ENCODE data around the gene ARFGEF3.
"Not testable (repeated sequence)": the region's sequence is repeated elsewhere in the genome, so short reads cannot be mapped to it uniquely, and the experiment has no call there.

Gene ARFGEF3

DNA sequence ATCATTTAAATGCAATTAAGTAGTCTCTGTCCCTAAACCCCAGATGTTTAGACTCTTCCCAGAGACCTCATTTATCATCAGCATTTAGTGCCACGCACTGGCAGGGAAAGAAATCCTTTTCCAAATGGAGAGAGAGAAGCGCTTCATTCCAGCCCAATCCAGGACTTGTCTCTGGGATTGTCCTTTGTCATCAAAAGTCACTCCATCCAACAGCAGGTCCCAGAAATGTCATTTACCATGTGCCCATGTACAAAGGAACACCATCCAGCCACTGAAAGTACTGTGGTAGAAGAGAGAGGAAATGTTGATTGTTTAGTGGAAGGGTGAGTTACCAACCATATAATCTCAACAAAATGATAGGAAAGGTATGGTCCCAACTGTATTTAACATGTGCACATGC, 149.1 kb downstream of the ARFGEF3 start:
- no peak for DNase-seq

DNA sequence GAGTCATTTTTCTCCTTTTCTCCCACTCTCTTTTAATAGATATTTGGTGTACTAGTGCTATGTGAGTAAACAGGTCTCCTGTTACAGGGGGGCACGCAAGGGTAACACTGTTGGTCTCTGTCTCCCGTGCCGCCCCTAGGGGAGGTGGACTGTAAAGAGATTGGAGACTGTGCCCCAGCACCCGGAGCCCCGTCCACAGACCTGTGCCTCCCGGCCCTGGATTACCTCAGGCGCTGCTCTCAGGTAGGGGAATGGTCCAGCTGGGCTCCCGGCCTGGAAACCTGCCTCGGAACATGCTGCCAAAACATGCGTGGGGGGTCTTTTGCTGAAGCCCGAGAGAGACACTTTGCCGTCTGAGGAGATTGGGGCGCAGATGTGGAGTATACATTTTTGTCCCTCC, 149.5 kb downstream of the ARFGEF3 start:
- DNase-seq, result no peak

GRCh38 chr6:138318741-138319375, 157.1 kb downstream of the ARFGEF3 start:
- no peak for DNase-seq

DNA sequence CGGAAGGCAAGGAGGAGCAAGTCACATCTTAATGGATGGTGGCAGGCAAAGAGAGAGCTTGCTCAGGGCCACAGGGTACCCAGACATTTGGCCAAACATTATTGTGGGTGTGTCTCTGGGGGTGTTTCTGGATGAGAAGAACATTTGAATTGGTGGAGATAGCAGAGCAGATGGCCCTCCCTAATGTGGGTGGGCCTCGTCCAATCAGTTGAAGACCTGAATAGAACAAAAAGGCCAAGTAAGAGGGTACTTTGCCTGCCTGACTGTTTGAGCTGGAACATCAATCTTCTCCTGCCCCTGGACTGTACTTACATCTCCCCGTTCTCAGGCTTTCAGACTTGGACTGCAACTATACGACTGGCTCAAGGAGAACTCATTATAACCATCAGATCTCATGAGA, 160.2 kb downstream of the ARFGEF3 start:
- DNase-seq, result no peak

- DNase-seq, result no peak
Measured at GRCh38 chr6:138323821-138324220, 162.1 kb downstream of the ARFGEF3 start.

GRCh38 chr6:138328210-138328609, 166.5 kb downstream of the ARFGEF3 start:
- DNase-seq, result no peak

DNA sequence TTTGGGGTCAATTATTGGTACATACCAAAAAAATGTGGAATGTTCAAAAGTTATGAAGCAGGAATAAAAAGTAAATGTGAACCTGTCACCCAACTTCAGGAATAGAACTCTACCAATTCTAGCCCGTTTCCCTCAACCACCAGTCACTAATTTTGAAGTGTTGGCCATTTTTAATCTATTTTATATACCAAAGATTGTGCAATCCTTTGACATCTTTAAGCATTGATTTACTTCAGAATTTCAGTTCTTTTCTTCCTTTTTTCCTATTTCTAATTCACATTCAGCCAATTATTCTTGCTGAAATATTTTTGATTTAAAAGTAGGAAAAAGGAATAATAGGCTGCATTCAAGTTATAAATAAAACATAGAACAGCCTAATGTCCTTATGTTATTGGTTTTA, 169.0 kb downstream of the ARFGEF3 start:
- DNase-seq, result no peak

- no peak for DNase-seq
Measured at GRCh38 chr6:138331444-138331843, 169.7 kb downstream of the ARFGEF3 start.

GRCh38 chr6:138331984-138332383, 170.2 kb downstream of the ARFGEF3 start:
- DNase-seq, result no peak

GRCh38 chr6:138334000-138334399, 172.3 kb downstream of the ARFGEF3 start:
- DNase-seq, result no peak

DNA sequence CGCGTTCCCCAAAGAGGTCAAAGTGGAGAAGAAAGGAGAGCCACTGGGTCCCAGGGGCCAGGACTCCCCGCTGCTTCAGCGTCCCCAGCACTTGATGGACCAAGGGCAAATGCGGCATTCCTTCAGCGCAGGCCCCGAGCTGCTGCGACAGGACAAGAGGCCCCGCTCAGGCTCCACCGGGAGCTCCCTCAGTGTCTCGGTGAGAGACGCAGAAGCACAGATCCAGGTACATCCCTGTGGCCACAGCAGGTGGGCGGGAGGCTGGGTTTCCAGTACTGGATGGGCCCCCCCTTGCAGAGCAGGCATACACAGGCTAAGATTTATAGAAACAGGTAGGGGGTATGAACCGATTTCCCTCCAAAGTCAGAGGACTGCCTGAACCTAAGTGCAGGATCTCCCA, 173.2 kb downstream of the ARFGEF3 start:
- DNase-seq, result no peak

GRCh38 chr6:138336221-138336620, 174.5 kb downstream of the ARFGEF3 start:
- DNase-seq, result no peak

- no peak for DNase-seq
Measured at GRCh38 chr6:138337076-138337475, 175.3 kb downstream of the ARFGEF3 start.

DNA sequence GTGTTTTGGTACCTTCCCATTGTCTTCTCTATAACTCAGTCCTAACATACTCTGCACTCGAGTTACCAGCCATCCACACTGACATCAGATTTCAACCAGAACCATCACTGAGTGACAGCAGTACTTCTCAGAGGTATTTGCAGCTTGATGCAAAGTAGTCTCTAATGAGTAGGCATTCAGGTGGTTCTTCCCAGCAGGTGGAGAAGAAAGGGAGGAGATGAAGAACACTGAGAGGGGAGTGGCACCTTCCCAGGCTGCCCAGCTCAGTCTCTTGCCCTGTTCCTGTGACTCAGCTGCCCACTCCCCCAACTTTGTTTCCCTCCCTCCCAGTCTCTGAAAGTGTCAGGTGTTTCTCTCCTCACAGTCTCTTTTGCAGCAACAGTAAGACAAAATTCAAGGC, 177.3 kb downstream of the ARFGEF3 start:
- DNase-seq, result no peak

DNA sequence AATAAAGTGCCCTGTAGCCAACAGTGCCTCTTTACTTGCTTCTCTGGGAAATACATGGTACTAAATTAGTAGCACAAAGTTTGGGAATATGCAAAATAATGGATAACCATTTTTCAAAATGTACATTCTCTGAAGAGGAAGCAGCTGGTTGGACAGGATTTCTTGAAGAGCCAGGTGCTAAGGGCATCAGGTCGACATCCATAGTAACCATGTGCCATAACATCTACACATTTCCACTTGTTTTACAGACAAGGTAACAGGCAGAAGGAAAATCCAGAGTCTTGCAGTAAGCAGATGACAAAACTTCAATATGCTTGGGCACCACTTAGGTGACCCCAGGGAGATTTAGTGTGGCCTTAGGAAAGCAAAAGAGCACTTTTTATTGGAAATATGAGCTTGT, 179.4 kb downstream of the ARFGEF3 start:
- no peak for DNase-seq

GRCh38 chr6:138343112-138343511, 181.4 kb downstream of the ARFGEF3 start:
- no peak for DNase-seq

DNA sequence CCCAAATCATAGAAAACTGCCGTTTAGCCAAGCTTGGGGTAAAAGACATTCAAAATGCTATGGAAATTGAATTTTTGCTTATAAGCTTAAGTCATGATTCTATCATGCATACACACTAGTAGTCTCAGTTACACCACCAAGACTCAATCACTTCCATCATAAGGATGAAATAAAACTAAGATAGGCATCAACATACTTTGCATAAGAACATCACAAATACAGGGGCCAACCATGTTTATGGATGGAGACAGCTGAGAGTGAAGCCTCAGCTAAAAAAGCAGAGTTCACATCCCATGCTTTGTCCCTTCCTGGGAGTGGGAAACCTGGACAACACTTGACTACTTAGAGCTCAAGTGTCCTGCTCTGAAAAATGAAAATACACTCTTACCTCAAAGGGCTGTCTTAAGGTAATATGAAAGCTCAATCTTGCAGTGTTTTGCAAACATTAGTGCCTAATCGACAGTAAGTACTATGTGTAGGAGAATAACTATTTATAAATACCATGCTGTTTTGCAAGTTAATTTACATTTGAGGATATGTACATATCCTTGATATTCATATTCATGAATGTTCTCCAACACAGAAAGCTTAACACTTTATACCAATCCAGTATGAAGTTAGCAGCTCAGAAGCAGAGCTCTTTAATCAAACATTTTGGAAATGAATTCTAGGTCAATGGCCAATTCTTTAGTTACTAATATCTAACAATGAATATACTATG, 184.0 kb downstream of the ARFGEF3 start:
- DNase-seq, result no peak

DNA sequence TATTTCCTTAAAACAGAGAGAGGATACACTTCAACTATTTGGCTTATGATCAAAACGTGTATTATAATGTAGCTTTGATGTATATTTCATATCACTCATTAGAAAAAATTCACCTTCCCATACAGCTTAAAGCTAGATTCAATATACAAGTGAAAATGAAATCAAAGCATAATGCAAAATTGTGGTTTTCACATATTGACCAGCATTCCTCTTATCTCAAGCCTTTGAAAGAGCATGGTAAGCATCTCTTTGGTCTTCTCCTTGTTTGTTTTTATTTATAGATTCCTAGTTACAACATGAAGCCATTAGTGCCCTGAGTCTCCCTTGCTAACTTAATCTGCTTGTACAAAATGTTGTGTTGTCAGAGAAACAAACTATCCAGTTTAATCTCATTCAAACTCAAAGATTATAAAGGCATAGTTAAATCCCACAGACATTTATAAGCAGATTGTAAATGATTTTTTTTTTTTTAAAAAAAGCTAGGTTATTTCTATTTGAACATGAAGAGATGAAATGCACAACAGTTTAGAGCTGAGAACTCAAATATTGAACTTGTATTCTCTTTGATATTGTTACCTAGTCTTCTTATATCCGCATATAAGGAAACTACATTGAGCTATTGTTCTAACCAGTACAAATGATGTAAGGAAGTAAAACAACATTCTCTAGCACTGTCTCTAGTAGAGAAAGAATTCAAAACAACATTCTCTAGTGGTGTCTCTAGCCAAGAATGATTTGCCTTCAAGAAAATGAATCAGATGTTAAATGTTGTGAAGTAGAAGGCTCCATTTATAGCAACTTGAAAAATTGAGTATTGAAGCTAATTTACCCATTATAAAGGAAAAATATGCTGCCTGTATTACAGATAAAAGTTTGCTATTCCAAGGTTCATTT, 184.8 kb downstream of the ARFGEF3 start:
- DNase-seq, result no peak

- no peak for DNase-seq
Measured at GRCh38 chr6:138347864-138348263, 186.1 kb downstream of the ARFGEF3 start.

DNA sequence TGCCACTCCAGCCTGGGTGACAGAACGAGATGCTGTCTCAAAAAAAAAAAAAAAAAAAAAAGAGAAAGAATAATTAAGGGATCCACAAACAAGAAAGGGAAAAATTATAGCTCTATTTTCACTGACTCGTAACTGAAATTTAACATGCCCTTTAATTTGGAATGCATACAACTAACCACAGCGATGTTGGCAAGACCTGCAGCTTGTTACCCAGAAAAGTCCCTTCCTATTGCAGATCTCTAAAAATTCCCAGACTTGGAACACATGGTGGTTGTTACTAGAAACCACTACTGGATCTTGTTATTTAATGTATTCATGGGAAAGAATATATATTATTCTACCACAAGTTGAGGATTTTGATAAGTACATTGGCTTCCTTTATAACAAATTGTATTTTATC, 188.2 kb downstream of the ARFGEF3 start:
- no peak for DNase-seq

- no peak for DNase-seq
Measured at GRCh38 chr6:138357928-138358327, 196.2 kb downstream of the ARFGEF3 start.

GRCh38 chr6:138368684-138369083, 206.9 kb downstream of the ARFGEF3 start:
- not testable (repeated sequence) for DNase-seq

DNA sequence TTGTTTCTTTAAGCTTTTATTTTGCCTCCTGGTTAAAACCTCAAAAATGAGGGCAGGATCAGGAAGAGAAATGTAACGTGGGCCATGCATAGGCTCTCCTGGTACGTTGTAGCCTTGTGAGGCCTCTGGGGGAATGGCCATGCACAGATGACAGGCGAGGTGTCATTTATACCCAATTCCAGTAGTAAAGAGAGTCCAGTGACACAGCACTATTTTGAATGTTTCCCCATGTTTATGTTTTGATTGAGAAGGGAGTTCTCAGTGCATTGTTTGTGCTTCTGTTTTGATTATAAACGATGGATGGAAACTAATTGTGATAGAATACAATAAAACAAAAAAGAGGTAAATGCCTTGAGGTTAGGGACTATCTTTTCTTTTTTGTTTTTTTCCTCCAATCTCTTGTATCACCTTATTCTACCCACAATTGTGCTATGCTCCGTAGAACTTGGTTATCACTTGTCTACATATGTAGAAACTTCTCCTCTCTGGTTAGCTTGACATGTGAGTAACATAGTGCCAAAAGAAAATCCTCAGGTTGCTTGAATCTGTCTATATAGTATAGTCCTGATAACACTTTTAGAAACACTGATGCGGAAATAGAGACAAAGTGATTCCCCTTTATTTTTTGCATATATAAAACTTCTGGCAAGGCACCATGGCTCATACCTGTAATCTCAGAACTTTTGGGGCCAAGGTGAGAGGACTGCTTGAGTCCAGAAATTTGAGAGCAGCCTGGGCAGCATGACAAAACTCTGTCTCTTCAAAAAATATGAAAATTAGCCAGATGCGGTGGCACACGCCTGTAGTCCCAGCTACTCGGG, 209.1 kb downstream of the ARFGEF3 start:
- no peak for DNase-seq
